GM12892 (cell line): ENCODE data around the gene DTWD2.
"Not testable (repeated sequence)": the region's sequence is repeated elsewhere in the genome, so short reads cannot be mapped to it uniquely, and the experiment has no call there.

Source experiments
- POLR2A ChIP-seq: IDR thresholded peaks from 2 replicates; pipeline ENCODE4 v1.6.1; 2011; ENCODE audit warnings: low read depth, low read length, control low read depth
- POLR2AphosphoS5 ChIP-seq: IDR thresholded peaks from 2 replicates; pipeline ENCODE4 v1.6.1; 2011; ENCODE audit warnings: low read depth, low read length, control low read depth
- TAF1 ChIP-seq: IDR thresholded peaks from 2 replicates; pipeline ENCODE4 v1.6.1; 2011; ENCODE audit warnings: low read depth, mild to moderate bottlenecking, control low read depth, low read length, borderline replicate concordance

- not testable (repeated sequence) for TF ChIP-seq POLR2A, TAF1, POLR2AphosphoS5
Measured at GRCh38 chr5:118998861-118999260, 10.5 kb upstream of the DTWD2 start.
